KMS-11 (cell line): ENCODE measurements around the gene EDIL3.

ENCODE experiments used
- H2AFZ ChIP-seq: fragments of 200-600 bp; sonication (generic); 2 replicates; pipeline ENCODE4 v1.6.1; 2016; ENCODE audit warnings: antibody characterized with exemption, mixed run types, low read depth
- H3K27ac ChIP-seq: fragments of 200-600 bp; sonication (generic); 2 replicates; pipeline ENCODE4 v1.6.1; 2016; ENCODE audit warnings: mild to moderate bottlenecking, mixed run types
- H3K27me3 ChIP-seq: fragments of 200-600 bp; sonication (generic); 2 replicates; pipeline ENCODE4 v1.6.1; 2017; ENCODE audit warnings: mild to moderate bottlenecking, low read depth, mixed run types, moderate library complexity; ENCODE audit not compliant: insufficient read depth
- H3K36me3 ChIP-seq: fragments of 200-600 bp; sonication (generic); 2 replicates; pipeline ENCODE4 v1.6.1; 2017; ENCODE audit warnings: mild to moderate bottlenecking, mixed run types; ENCODE audit not compliant: insufficient read depth
- H3K4me1 ChIP-seq: fragments of 200-600 bp; sonication (generic); 2 replicates; pipeline ENCODE4 v1.6.1; 2016; ENCODE audit warnings: mild to moderate bottlenecking, low read depth, mixed run types; ENCODE audit not compliant: poor library complexity, severe bottlenecking
- H3K4me2 ChIP-seq: fragments of 200-600 bp; sonication (generic); 2 replicates; pipeline ENCODE4 v1.7.0; 2016; ENCODE audit warnings: mild to moderate bottlenecking, mixed run types
- H3K4me3 ChIP-seq: fragments of 200-600 bp; sonication (generic); IDR thresholded peaks from 2 replicates; pipeline ENCODE4 v1.6.1; 2017; ENCODE audit warnings: low read depth, low read length, mixed read lengths; ENCODE audit not compliant: insufficient read depth
- H3K79me2 ChIP-seq: fragments of 200-600 bp; sonication (generic); 2 replicates; pipeline ENCODE4 v1.6.1; 2016; ENCODE audit warnings: low read depth, mixed run types; ENCODE audit not compliant: insufficient read depth
- H3K9ac ChIP-seq: fragments of 200-600 bp; sonication (generic); 2 replicates; pipeline ENCODE4 v1.6.1; 2016; ENCODE audit warnings: mild to moderate bottlenecking, mixed run types
- H4K20me1 ChIP-seq: fragments of 200-600 bp; sonication (generic); 2 replicates; pipeline ENCODE4 v1.6.1; 2016; ENCODE audit warnings: mild to moderate bottlenecking, mixed run types; ENCODE audit not compliant: insufficient read depth
- TF ChIP-seq, protein P1 (sequence below): fragments of 200-600 bp; sonication (generic); conservative IDR thresholded peaks from 2 replicates; pipeline ENCODE4 v1.6.1; 2017; ENCODE audit warnings: low read depth, mild to moderate bottlenecking, antibody characterized with exemption, low read length, moderate library complexity, mixed read lengths

Gene EDIL3

GRCh38 chr5:84072339-84072738, 312.3 kb downstream of the EDIL3 start:
- Histone ChIP-seq H3K27me3 (no peaks in the 10 kb centered on the region), H3K27ac (no peak overlapping the region), H3K9ac (no peak overlapping the region), H3K4me3 (no peak overlapping the region), H2AFZ (no peak overlapping the region), H3K4me1 (no peaks in the 10 kb centered on the region), H3K4me2 (no peak overlapping the region), H3K79me2 (no peaks in the 10 kb centered on the region), H4K20me1 (no peaks in the 10 kb centered on the region), H3K36me3 (no peaks in the 10 kb centered on the region)
- TF ChIP-seq, protein P1, sequence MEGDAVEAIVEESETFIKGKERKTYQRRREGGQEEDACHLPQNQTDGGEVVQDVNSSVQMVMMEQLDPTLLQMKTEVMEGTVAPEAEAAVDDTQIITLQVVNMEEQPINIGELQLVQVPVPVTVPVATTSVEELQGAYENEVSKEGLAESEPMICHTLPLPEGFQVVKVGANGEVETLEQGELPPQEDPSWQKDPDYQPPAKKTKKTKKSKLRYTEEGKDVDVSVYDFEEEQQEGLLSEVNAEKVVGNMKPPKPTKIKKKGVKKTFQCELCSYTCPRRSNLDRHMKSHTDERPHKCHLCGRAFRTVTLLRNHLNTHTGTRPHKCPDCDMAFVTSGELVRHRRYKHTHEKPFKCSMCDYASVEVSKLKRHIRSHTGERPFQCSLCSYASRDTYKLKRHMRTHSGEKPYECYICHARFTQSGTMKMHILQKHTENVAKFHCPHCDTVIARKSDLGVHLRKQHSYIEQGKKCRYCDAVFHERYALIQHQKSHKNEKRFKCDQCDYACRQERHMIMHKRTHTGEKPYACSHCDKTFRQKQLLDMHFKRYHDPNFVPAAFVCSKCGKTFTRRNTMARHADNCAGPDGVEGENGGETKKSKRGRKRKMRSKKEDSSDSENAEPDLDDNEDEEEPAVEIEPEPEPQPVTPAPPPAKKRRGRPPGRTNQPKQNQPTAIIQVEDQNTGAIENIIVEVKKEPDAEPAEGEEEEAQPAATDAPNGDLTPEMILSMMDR = no peak

DNA sequence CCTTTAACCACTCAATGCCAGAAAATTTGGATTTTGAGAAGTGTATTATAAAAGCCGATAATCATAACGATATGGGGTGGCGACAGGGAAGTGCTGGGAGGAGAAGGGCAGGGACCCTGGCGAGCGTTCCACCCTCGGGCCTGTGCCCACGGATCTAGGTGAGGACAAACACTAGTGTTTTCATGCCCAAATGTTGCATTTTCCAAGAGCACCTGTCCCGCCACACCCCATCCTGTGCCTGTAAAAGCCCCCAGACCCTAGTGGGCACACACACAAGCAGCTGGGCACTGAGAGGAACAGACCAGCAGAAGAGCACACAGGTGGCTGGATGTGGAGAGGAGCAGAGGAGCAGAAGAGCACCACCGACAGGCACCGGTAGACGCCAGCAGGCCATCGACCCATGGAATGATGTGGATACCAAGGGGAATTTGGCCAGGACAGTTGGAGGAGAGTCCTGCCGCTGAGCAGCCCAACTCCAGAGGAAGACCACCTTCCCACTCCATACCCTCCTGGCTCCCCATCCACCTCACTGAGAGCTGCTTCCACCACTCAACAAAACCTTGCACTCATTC, 315.0 kb downstream of the EDIL3 start:
- H3K4me2 ChIP-seq = no peak overlapping the region
- no peaks in the 10 kb centered on the region for H3K27me3 ChIP-seq
- TF ChIP-seq, protein P1 = no peak

GRCh38 chr5:84063041-84063440, 321.6 kb downstream of the EDIL3 start:
- Histone ChIP-seq H3K4me1 (no peaks in the 10 kb centered on the region), H2AFZ (no peak overlapping the region), H3K9ac (no peak overlapping the region), H3K36me3 (no peaks in the 10 kb centered on the region), H3K27ac (no peak overlapping the region), H4K20me1 (no peaks in the 10 kb centered on the region), H3K27me3 (no peaks in the 10 kb centered on the region), H3K4me2 (no peak overlapping the region), H3K79me2 (no peaks in the 10 kb centered on the region), H3K4me3 (no peak overlapping the region)
- TF ChIP-seq, protein P1 = no peak

More for the DNA sequence above, 315.0 kb downstream of the EDIL3 start:
- H2AFZ ChIP-seq = no peak overlapping the region
- H3K4me3 ChIP-seq = no peak overlapping the region
- no peaks in the 10 kb centered on the region for H3K79me2 ChIP-seq
- no peaks in the 10 kb centered on the region for H4K20me1 ChIP-seq
- no peak overlapping the region for H3K27ac ChIP-seq
- no peak overlapping the region for H3K9ac ChIP-seq
- H3K4me1 ChIP-seq = no peaks in the 10 kb centered on the region
- H3K36me3 ChIP-seq = no peaks in the 10 kb centered on the region

- H3K9ac ChIP-seq = no peak overlapping the region
- TF ChIP-seq, protein P1 = no peak
- no peak overlapping the region for H3K4me2 ChIP-seq
- no peaks in the 10 kb centered on the region for H3K36me3 ChIP-seq
- no peak overlapping the region for H2AFZ ChIP-seq
- H3K4me1 ChIP-seq = no peaks in the 10 kb centered on the region
- H3K4me3 ChIP-seq = no peak overlapping the region
- H3K27ac ChIP-seq = no peak overlapping the region
- no peaks in the 10 kb centered on the region for H3K79me2 ChIP-seq
- H4K20me1 ChIP-seq = no peaks in the 10 kb centered on the region
- H3K27me3 ChIP-seq = no peaks in the 10 kb centered on the region
Measured at GRCh38 chr5:84059672-84060071, 325.0 kb downstream of the EDIL3 start.
